Cardiac fibroblast (primary cell): Measurements from ENCODE around the gene ANXA3.

Experiments
- DNase-seq, 2 donors: peaks; one replicate each; pipeline versions ENCODE4 v3.0.0 to v3.0.0-alpha.2; 2010; ENCODE audit warnings: low read depth in 2 of 2
- H3K4me3 ChIP-seq, 2 donors: replicated peaks in 1 of 2; 1 replicate in 1 of 2; 2 replicates in 1 of 2; pipeline ENCODE4 v1.5.1; 2011; ENCODE audit warnings: low read depth in 2 of 2, low read length in 2 of 2, mild to moderate bottlenecking in 2 of 2, moderate library complexity in 1 of 2
- TF ChIP-seq, protein P1 (sequence below): IDR thresholded peaks from one replicate; pipeline ENCODE4 v1.5.1; 2011; ENCODE audit warnings: low read depth, mild to moderate bottlenecking, low read length, inconsistent platforms

ANXA3 gene

GRCh38 chr4:78625073-78625472 is 73.5 kb downstream of the ANXA3 start:
- TF ChIP-seq, protein P1, sequence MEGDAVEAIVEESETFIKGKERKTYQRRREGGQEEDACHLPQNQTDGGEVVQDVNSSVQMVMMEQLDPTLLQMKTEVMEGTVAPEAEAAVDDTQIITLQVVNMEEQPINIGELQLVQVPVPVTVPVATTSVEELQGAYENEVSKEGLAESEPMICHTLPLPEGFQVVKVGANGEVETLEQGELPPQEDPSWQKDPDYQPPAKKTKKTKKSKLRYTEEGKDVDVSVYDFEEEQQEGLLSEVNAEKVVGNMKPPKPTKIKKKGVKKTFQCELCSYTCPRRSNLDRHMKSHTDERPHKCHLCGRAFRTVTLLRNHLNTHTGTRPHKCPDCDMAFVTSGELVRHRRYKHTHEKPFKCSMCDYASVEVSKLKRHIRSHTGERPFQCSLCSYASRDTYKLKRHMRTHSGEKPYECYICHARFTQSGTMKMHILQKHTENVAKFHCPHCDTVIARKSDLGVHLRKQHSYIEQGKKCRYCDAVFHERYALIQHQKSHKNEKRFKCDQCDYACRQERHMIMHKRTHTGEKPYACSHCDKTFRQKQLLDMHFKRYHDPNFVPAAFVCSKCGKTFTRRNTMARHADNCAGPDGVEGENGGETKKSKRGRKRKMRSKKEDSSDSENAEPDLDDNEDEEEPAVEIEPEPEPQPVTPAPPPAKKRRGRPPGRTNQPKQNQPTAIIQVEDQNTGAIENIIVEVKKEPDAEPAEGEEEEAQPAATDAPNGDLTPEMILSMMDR = no peak
- DNase-seq = no peak

DNA sequence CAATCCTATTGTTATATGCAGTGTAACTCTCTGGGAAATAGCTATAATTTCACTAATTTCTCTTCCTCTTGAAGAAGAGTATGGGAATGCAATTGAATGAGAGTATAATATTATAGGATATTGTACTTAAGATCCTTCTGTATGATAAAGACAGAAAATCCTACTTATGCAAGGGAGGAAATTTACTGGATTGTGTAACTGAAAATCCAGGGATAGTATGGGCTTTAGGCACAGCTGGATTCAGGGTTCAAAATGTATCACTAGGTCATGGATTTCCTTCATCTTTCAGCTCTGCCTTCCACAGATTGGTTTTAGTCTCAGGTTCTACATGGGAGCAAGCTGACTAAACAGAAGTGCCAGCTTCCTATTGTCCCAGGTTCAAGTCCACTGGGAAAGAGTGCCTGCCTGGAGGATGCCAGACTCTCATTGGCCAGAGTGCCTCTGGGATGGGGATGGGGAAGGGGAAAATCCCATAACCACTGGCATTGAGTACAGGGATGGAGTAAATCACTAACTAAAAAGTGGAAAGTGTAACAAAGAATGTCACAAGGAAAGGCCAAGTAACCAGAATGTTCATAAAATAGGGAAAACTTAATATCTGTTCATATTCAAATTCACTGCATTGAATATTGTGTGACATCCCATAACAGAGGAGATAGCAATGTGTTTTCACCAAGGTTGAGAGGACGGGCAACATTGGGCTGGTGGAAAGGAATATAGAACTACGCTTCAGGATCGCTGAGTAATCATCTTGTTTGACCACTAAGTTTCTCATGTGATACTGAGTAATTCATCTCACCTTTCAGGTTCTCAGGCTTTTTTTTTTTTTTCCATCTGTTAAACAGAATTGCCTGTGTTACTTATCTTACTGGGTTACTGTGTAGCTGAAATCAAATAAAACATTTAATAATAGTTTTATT is 75.7 kb downstream of the ANXA3 start:
- H3K4me3 ChIP-seq = no peak overlapping the region
- DNase-seq = no peak
- TF ChIP-seq, protein P1 = no peak

More at GRCh38 chr4:78625073-78625472, 73.5 kb downstream of the ANXA3 start:
- no peak overlapping the region for H3K4me3 ChIP-seq

DNA sequence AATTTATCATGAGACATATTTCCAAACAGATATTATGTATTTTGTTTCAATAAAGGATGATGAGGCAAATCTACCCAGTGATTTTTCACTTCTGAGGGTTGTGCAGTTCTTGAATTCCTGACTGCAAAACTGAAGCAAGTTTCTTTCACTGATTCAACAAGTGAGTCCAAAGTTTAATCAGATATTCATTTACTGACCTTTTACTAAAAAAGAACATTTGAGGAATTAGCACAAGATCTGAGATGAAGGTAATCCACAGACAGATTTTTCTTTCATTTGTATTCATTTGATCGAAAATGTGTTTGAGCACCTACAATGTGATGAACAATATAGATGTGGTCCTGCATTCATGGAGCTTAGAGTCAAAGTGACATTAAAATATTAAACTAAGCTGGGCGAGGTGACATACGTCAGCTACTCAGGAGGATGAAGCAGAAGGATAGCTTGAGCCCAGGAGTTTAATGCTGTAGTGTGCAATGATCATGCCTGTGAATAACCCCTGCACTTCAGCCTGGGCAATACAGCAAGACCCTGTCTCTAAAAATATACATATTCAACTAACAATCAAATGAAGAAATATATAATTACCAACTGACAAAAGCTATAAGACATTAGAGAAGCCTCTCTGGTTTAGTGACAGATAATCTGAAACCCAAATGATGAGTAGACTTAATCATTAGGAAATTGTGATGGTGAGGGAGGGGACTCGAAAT is 76.6 kb downstream of the ANXA3 start:
- TF ChIP-seq, protein P1 = no peak
- DNase-seq = no peak
- no peak overlapping the region for H3K4me3 ChIP-seq

- TF ChIP-seq, protein P1 = no peak
- DNase-seq = no peak
- H3K4me3 ChIP-seq = no peak overlapping the region
These were observed 78.5 kb downstream of the ANXA3 start for GRCh38 chr4:78629991-78630541.

- no peak for DNase-seq
- TF ChIP-seq, protein P1 = no peak
- no peak overlapping the region for H3K4me3 ChIP-seq
These were observed 79.0 kb downstream of the ANXA3 start for GRCh38 chr4:78630615-78631014.

DNA sequence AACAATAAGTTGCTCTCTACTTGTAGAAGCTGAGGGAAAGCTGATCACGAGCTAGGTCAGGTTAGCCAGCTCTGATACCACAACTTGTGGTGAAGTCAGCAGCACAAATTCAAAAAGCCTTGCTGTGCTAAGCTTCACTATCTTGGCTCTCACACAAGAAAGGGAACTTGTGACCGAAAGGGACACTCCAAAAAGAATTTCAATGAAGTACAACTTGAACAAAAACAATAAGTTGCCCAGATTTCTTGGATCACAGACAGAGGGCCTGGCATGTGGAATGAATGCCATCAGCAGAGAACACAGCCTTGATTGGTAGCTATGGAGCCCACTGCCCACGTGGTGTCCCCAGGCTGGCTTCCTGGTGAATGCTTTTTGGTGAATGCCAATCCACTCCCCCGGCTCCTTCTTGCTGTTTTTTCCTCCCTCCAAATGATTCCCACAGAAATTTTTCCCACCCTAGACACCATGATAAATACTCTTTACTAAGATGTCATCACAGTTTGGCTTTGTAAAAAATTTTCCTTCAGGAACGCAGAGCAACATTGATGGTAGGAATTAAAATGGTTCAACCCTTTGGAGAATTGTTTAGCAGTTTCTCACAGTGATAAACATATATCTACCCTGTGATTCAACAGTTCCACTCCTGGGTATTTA is 82.6 kb downstream of the ANXA3 start:
- DNase-seq = peak in 1 of 2 donors; percentile 61
- H3K4me3 ChIP-seq = no peak overlapping the region
- TF ChIP-seq, protein P1 = no peak
